ENCODE results near the gene AGL.
"Not testable (repeated sequence)": the region's sequence is repeated elsewhere in the genome, so short reads cannot be mapped to it uniquely, and the experiment has no call there.

The AGL gene

GRCh38 chr1:99960260-99960659 is 110.1 kb downstream of the AGL start:
- H3K4me1 ChIP-seq (ENCODE audit: control insufficient read depth, insufficient read depth, low read length, unreplicated experiment), result peaks cover 24% of the 10 kb centered on the region
- H3K79me2 ChIP-seq (ENCODE audit: control insufficient read depth, insufficient read depth, low read length, unreplicated experiment); H3K36me3 ChIP-seq (ENCODE audit: insufficient read depth, low read length); H2AFZ ChIP-seq (ENCODE audit: low read length, unreplicated experiment); H3K4me3 ChIP-seq (ENCODE audit: low read depth, low read length); H3K27me3 ChIP-seq (ENCODE audit: insufficient read depth, low read length); H3K27ac ChIP-seq (ENCODE audit: low read depth, low read length): not testable (repeated sequence)

GRCh38 chr1:99963041-99963795 is 113.1 kb downstream of the AGL start:
- Histone ChIP-seq H3K4me1 (ENCODE audit: control insufficient read depth, insufficient read depth, low read length, unreplicated experiment) (peaks cover 14% of the 10 kb centered on the region), H2AFZ (ENCODE audit: low read length, unreplicated experiment) (peak overlapping the region; percentile 56), H3K36me3 (ENCODE audit: insufficient read depth, low read length) (no peaks in the 10 kb centered on the region), H3K4me3 (ENCODE audit: low read depth, low read length) (no peak overlapping the region), H3K27me3 (ENCODE audit: insufficient read depth, low read length) (no peaks in the 10 kb centered on the region), H3K79me2 (ENCODE audit: control insufficient read depth, insufficient read depth, low read length, unreplicated experiment) (no peaks in the 10 kb centered on the region), H3K27ac (ENCODE audit: low read depth, low read length) (peak overlapping the region; percentile 69)

- Histone ChIP-seq H3K27me3 (ENCODE audit: insufficient read depth, low read length) (no peaks in the 10 kb centered on the region), H3K79me2 (ENCODE audit: control insufficient read depth, insufficient read depth, low read length, unreplicated experiment) (no peaks in the 10 kb centered on the region), H3K36me3 (ENCODE audit: insufficient read depth, low read length) (no peaks in the 10 kb centered on the region), H3K4me3 (ENCODE audit: low read depth, low read length) (no peak overlapping the region), H3K27ac (ENCODE audit: low read depth, low read length) (no peak overlapping the region), H2AFZ (ENCODE audit: low read length, unreplicated experiment) (no peak overlapping the region), H3K4me1 (ENCODE audit: control insufficient read depth, insufficient read depth, low read length, unreplicated experiment) (peaks cover 14% of the 10 kb centered on the region)
Observed at GRCh38 chr1:99964806-99965205, 114.6 kb downstream of the AGL start.

GRCh38 chr1:99965646-99966375 is 115.7 kb downstream of the AGL start:
- Histone ChIP-seq H3K4me1 (ENCODE audit: control insufficient read depth, insufficient read depth, low read length, unreplicated experiment) (peaks cover 14% of the 10 kb centered on the region), H3K27me3 (ENCODE audit: insufficient read depth, low read length) (no peaks in the 10 kb centered on the region), H3K79me2 (ENCODE audit: control insufficient read depth, insufficient read depth, low read length, unreplicated experiment) (peaks cover 5% of the 10 kb centered on the region), H2AFZ (ENCODE audit: low read length, unreplicated experiment) (peak overlapping the region; percentile 45), H3K4me3 (ENCODE audit: low read depth, low read length) (no peak overlapping the region), H3K36me3 (ENCODE audit: insufficient read depth, low read length) (no peaks in the 10 kb centered on the region), H3K27ac (ENCODE audit: low read depth, low read length) (no peak overlapping the region)

GRCh38 chr1:99968214-99968613 is 118.1 kb downstream of the AGL start:
- H3K4me1 ChIP-seq (ENCODE audit: control insufficient read depth, insufficient read depth, low read length, unreplicated experiment), result peaks cover 18% of the 10 kb centered on the region
- peaks cover 18% of the 10 kb centered on the region for H3K79me2 ChIP-seq (ENCODE audit: control insufficient read depth, insufficient read depth, low read length, unreplicated experiment)
- no peaks in the 10 kb centered on the region for H3K27me3 ChIP-seq (ENCODE audit: insufficient read depth, low read length)
- no peak overlapping the region for H3K27ac ChIP-seq (ENCODE audit: low read depth, low read length)
- H2AFZ ChIP-seq (ENCODE audit: low read length, unreplicated experiment), result no peak overlapping the region
- no peaks in the 10 kb centered on the region for H3K36me3 ChIP-seq (ENCODE audit: insufficient read depth, low read length)
- H3K4me3 ChIP-seq (ENCODE audit: low read depth, low read length), result no peak overlapping the region

GRCh38 chr1:99969260-99969728 is 119.1 kb downstream of the AGL start:
- peak overlapping the region; percentile 97 for H3K4me3 ChIP-seq (ENCODE audit: low read depth, low read length)
- no peaks in the 10 kb centered on the region for H3K36me3 ChIP-seq (ENCODE audit: insufficient read depth, low read length)
- H3K27ac ChIP-seq (ENCODE audit: low read depth, low read length), result no peak overlapping the region; the same call in 1 of the 2 replicates
- H3K79me2 ChIP-seq (ENCODE audit: control insufficient read depth, insufficient read depth, low read length, unreplicated experiment), result peaks cover 19% of the 10 kb centered on the region
- no peaks in the 10 kb centered on the region for H3K27me3 ChIP-seq (ENCODE audit: insufficient read depth, low read length)
- peaks cover 13% of the 10 kb centered on the region for H3K4me1 ChIP-seq (ENCODE audit: control insufficient read depth, insufficient read depth, low read length, unreplicated experiment)
- peak overlapping the region; percentile 99 for H2AFZ ChIP-seq (ENCODE audit: low read length, unreplicated experiment)

- H3K79me2 ChIP-seq (ENCODE audit: control insufficient read depth, insufficient read depth, low read length, unreplicated experiment), result peaks cover 22% of the 10 kb centered on the region
- no peaks in the 10 kb centered on the region for H3K36me3 ChIP-seq (ENCODE audit: insufficient read depth, low read length)
- H3K27ac ChIP-seq (ENCODE audit: low read depth, low read length), result peak within 1 kb of the TSS; percentile 52; the same call in 1 of the 2 replicates
- peak within 1 kb of the TSS; percentile 99 for H2AFZ ChIP-seq (ENCODE audit: low read length, unreplicated experiment)
- H3K4me3 ChIP-seq (ENCODE audit: low read depth, low read length), result peak within 1 kb of the TSS; percentile 97
- H3K27me3 ChIP-seq (ENCODE audit: insufficient read depth, low read length), result no peaks in the 10 kb centered on the region
- H3K4me1 ChIP-seq (ENCODE audit: control insufficient read depth, insufficient read depth, low read length, unreplicated experiment), result peaks cover 13% of the 10 kb centered on the region
Observed at GRCh38 chr1:99969729-99970621, 119.8 kb downstream of the AGL start, which contains the start of gene SLC35A3. SLC35A3 (plus strand) TSS chr1:99969996; CDS start chr1:99993555, 23,559 bp downstream.

- peak overlapping the region; percentile 99 for H2AFZ ChIP-seq (ENCODE audit: low read length, unreplicated experiment)
- H3K79me2 ChIP-seq (ENCODE audit: control insufficient read depth, insufficient read depth, low read length, unreplicated experiment), result peaks cover 22% of the 10 kb centered on the region
- no peaks in the 10 kb centered on the region for H3K36me3 ChIP-seq (ENCODE audit: insufficient read depth, low read length)
- H3K4me3 ChIP-seq (ENCODE audit: low read depth, low read length), result peak overlapping the region; percentile 97
- peaks cover 13% of the 10 kb centered on the region for H3K4me1 ChIP-seq (ENCODE audit: control insufficient read depth, insufficient read depth, low read length, unreplicated experiment)
- H3K27ac ChIP-seq (ENCODE audit: low read depth, low read length), result peak overlapping the region; percentile 37; the same call in 1 of the 2 replicates
- H3K27me3 ChIP-seq (ENCODE audit: insufficient read depth, low read length), result no peaks in the 10 kb centered on the region
Observed at GRCh38 chr1:99970713-99971255, 120.6 kb downstream of the AGL start.

GRCh38 chr1:99972066-99972465 is 121.9 kb downstream of the AGL start:
- not testable (repeated sequence) for H3K4me3 ChIP-seq (ENCODE audit: low read depth, low read length); H3K36me3 ChIP-seq (ENCODE audit: insufficient read depth, low read length); H2AFZ ChIP-seq (ENCODE audit: low read length, unreplicated experiment); H3K27me3 ChIP-seq (ENCODE audit: insufficient read depth, low read length); H3K27ac ChIP-seq (ENCODE audit: low read depth, low read length)
- peaks cover 13% of the 10 kb centered on the region for H3K4me1 ChIP-seq (ENCODE audit: control insufficient read depth, insufficient read depth, low read length, unreplicated experiment)
- peaks cover 22% of the 10 kb centered on the region for H3K79me2 ChIP-seq (ENCODE audit: control insufficient read depth, insufficient read depth, low read length, unreplicated experiment)

All from ACC112 (cell line).